Measurements from ENCODE around the gene ZNF566.

Gene ZNF566

GRCh38 chr19:36527873-36528193 is 38.5 kb upstream of the ZNF566 start:
- Histone ChIP-seq H2AFZ (ENCODE audit: low read depth, low read length) (peak overlapping the region; percentile 99), H3K9me3 (ENCODE audit: insufficient read depth, low read length) (peaks cover 35% of the 10 kb centered on the region), H3K27ac (ENCODE audit: low read length) (peak overlapping the region; percentile 83), H3K27me3 (ENCODE audit: low read depth, low read length) (no peaks in the 10 kb centered on the region), H3K4me2 (ENCODE audit: low read length) (peak overlapping the region; percentile 88), H3K9ac (ENCODE audit: low read length) (peak overlapping the region; percentile 92), H3K36me3 (replicated peaks; ENCODE audit: low read depth, low read length) (peaks cover 58% of the 10 kb centered on the region), H4K20me1 (ENCODE audit: insufficient read depth, low read length) (no peaks in the 10 kb centered on the region), H3K79me2 (ENCODE audit: low read length) (peaks cover 57% of the 10 kb centered on the region), H3K4me3 (ENCODE audit: low read length) (peak overlapping the region; percentile 81), H3K4me1 (ENCODE audit: low read length) (peaks cover 16% of the 10 kb centered on the region)
- TF ChIP-seq EZH2phosphoT487 (IDR thresholded peaks at IDR 0.05; ENCODE audit: low read depth) = no peak

- H3K36me3 ChIP-seq (replicated peaks; ENCODE audit: low read depth, low read length) = peaks cover 59% of the 10 kb centered on the region
- peaks cover 16% of the 10 kb centered on the region for H3K4me1 ChIP-seq (ENCODE audit: low read length)
- peaks cover 40% of the 10 kb centered on the region for H3K9me3 ChIP-seq (ENCODE audit: insufficient read depth, low read length)
- H4K20me1 ChIP-seq (ENCODE audit: insufficient read depth, low read length) = no peaks in the 10 kb centered on the region
- peak overlapping the region; percentile 83; the same call in 1 of the 2 replicates for H3K27ac ChIP-seq (ENCODE audit: low read length)
- peak overlapping the region; percentile 88 for H3K4me2 ChIP-seq (ENCODE audit: low read length)
- H2AFZ ChIP-seq (ENCODE audit: low read depth, low read length) = no peak overlapping the region
- TF ChIP-seq CTCF (IDR thresholded peaks at IDR 0.05; ENCODE audit: low read depth, low read length) (no peak), EZH2phosphoT487 (IDR thresholded peaks at IDR 0.05; ENCODE audit: low read depth) (no peak)
- peaks cover 62% of the 10 kb centered on the region for H3K79me2 ChIP-seq (ENCODE audit: low read length)
- H3K27me3 ChIP-seq (ENCODE audit: low read depth, low read length) = no peaks in the 10 kb centered on the region
- H3K9ac ChIP-seq (ENCODE audit: low read length) = peak overlapping the region; percentile 92
- H3K4me3 ChIP-seq (ENCODE audit: low read length) = peak overlapping the region; percentile 81
Measured at GRCh38 chr19:36527341-36527740, 38.0 kb upstream of the ZNF566 start.

GRCh38 chr19:36526581-36526980 is 37.2 kb upstream of the ZNF566 start:
- Histone ChIP-seq H3K4me2 (ENCODE audit: low read length) (peak overlapping the region; percentile 88), H3K27ac (ENCODE audit: low read length) (no peak overlapping the region), H2AFZ (ENCODE audit: low read depth, low read length) (no peak overlapping the region), H3K27me3 (ENCODE audit: low read depth, low read length) (no peaks in the 10 kb centered on the region), H3K9me3 (ENCODE audit: insufficient read depth, low read length) (peaks cover 40% of the 10 kb centered on the region), H3K4me1 (ENCODE audit: low read length) (peaks cover 16% of the 10 kb centered on the region), H3K9ac (ENCODE audit: low read length) (no peak overlapping the region), H3K79me2 (ENCODE audit: low read length) (peaks cover 69% of the 10 kb centered on the region), H3K4me3 (ENCODE audit: low read length) (peak overlapping the region; percentile 81), H4K20me1 (ENCODE audit: insufficient read depth, low read length) (no peaks in the 10 kb centered on the region), H3K36me3 (replicated peaks; ENCODE audit: low read depth, low read length) (peaks cover 62% of the 10 kb centered on the region)
- TF ChIP-seq EZH2phosphoT487 (IDR thresholded peaks at IDR 0.05; ENCODE audit: low read depth) (no peak), CTCF (IDR thresholded peaks at IDR 0.05; ENCODE audit: low read depth, low read length) (no peak)

- Histone ChIP-seq H4K20me1 (ENCODE audit: insufficient read depth, low read length) (no peaks in the 10 kb centered on the region), H3K27me3 (ENCODE audit: low read depth, low read length) (no peaks in the 10 kb centered on the region), H3K9me3 (ENCODE audit: insufficient read depth, low read length) (peaks cover 39% of the 10 kb centered on the region), H3K9ac (ENCODE audit: low read length) (no peak overlapping the region), H3K27ac (ENCODE audit: low read length) (no peak overlapping the region), H3K4me1 (ENCODE audit: low read length) (peaks cover 16% of the 10 kb centered on the region), H2AFZ (ENCODE audit: low read depth, low read length) (no peak overlapping the region), H3K4me2 (ENCODE audit: low read length) (no peak overlapping the region), H3K36me3 (replicated peaks; ENCODE audit: low read depth, low read length) (peaks cover 64% of the 10 kb centered on the region), H3K79me2 (ENCODE audit: low read length) (peaks cover 80% of the 10 kb centered on the region), H3K4me3 (ENCODE audit: low read length) (no peak overlapping the region)
- TF ChIP-seq CTCF (IDR thresholded peaks at IDR 0.05; ENCODE audit: low read depth, low read length) = no peak
- TF ChIP-seq EZH2phosphoT487 (IDR thresholded peaks at IDR 0.05; ENCODE audit: low read depth) = no peak
Measured at GRCh38 chr19:36524617-36525016, 35.3 kb upstream of the ZNF566 start.
